Ascending aorta (tissue), 2 donors: Measurements from ENCODE around the gene MMUT. TPM values are rescaled to one million over a fixed set of nuclear protein-coding genes. Genes with fewer than 3 reads are reported as not detected.

Experiments used
- DNase-seq, 2 donors: peaks; one replicate each; pipeline ENCODE4 v3.0.0-alpha.2; 2019; ENCODE audit warnings: low spot score in 2 of 2
- H3K27ac ChIP-seq, 2 donors: fragments of 200-600 bp; sonication (generic); one replicate each; pipeline ENCODE4 v1.5.1; 2016 to 2017; ENCODE audit warnings: mild to moderate bottlenecking in 1 of 2
- H3K27me3 ChIP-seq: fragments of 200-600 bp; sonication (generic); one replicate; pipeline ENCODE4 v1.5.1; 2017
- H3K36me3 ChIP-seq, 2 donors: fragments of 200-600 bp; sonication (generic); one replicate each; pipeline ENCODE4 v1.5.1; 2016
- H3K4me1 ChIP-seq, 2 donors: fragments of 200-600 bp; sonication (generic); one replicate each; pipeline ENCODE4 v1.5.1; 2016 to 2017; ENCODE audit warnings: mild to moderate bottlenecking in 1 of 2
- H3K4me3 ChIP-seq, 2 donors: fragments of 200-600 bp; sonication (generic); one replicate each; pipeline ENCODE4 v1.5.1; 2016 to 2017; ENCODE audit warnings: mild to moderate bottlenecking in 1 of 2
- H3K9me3 ChIP-seq, 2 donors: fragments of 200-600 bp; sonication (generic); one replicate each; pipeline ENCODE4 v1.5.1; 2016
- intact Hi-C: fragments of 100-400 bp; cut with DNase I; formaldehyde crosslinking; loops from one replicate; pipeline ENCODE4 v1.15.1; 2023
- total RNA-seq: library from RNA; depleted of rRNA; stranded (reverse); fragments of >200 nt; gene quantifications from one replicate; pipeline ENCODE4 v1.1.0, GENCODE V29; 2016
- TF ChIP-seq, protein P1 (sequence below), 3 experiments: fragments of 200-600 bp in 2 of 3; fragments of 450-650 bp in 1 of 3; sonication (generic) in 2 of 3; IDR thresholded peaks; one replicate each; pipeline ENCODE4 v1.5.1; 2016 to 2019; ENCODE audit warnings: antibody characterized with exemption in 3 of 3, mild to moderate bottlenecking in 1 of 3, moderate library complexity in 1 of 3

Gene MMUT
- total RNA-seq: 8.7 TPM

DNA sequence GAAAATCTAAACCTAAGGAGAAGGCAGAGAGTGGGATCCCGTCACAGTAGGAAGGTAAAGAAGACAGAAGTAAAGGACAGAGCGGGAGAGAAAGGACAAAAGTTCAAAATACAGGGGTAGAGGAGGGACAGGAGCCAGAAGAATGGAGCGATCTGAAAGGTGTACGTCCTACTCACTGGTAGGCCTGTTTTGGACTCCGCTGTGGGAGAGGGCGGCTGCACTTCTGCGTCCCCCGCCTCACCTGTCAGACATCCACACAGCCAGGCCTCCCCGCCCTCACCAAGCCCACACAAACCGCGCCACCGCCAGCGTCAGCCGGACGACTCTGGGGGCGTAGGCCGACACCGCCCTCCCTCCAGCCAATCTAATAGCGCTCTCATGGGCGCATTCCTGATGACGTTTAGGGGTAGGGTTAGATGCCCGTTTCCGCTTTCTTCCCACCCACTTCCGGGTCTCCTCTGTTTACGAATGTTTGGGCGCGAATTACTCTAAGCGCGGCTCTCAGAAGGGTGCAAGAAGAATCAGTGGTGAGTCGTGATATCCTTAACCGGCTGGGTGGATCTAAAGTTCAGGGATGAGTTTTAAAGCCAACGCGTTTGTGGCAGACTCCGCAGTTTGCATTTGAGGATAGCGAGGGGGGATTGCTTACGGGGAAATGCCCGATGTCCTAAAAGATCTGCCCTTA lies at the start of gene MMUT, which contains the start of gene CENPQ:
Gene MMUT, minus strand, starts transcription at position 327 of the 685 bp plus-strand sequence. CDS start 3,787 bp downstream, outside the sequence.
Gene CENPQ, plus strand, starts transcription at position 444 of the 685 bp plus-strand sequence. CDS start 6,807 bp downstream, outside the sequence.
- H3K36me3 ChIP-seq: no peaks in the 10 kb centered on the region
- intact Hi-C loops: loop anchor here (2.0 kb wide), 1 partner anchor 1986 kb away; the partner anchor contains the start of gene CD2AP
- TF ChIP-seq, protein P1, sequence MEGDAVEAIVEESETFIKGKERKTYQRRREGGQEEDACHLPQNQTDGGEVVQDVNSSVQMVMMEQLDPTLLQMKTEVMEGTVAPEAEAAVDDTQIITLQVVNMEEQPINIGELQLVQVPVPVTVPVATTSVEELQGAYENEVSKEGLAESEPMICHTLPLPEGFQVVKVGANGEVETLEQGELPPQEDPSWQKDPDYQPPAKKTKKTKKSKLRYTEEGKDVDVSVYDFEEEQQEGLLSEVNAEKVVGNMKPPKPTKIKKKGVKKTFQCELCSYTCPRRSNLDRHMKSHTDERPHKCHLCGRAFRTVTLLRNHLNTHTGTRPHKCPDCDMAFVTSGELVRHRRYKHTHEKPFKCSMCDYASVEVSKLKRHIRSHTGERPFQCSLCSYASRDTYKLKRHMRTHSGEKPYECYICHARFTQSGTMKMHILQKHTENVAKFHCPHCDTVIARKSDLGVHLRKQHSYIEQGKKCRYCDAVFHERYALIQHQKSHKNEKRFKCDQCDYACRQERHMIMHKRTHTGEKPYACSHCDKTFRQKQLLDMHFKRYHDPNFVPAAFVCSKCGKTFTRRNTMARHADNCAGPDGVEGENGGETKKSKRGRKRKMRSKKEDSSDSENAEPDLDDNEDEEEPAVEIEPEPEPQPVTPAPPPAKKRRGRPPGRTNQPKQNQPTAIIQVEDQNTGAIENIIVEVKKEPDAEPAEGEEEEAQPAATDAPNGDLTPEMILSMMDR (IDR thresholded peaks at IDR 0.05): no peak
- peak within 1 kb of the TSS; percentile 79 to 87 for H3K4me3 ChIP-seq
- H3K27me3 ChIP-seq: no peaks in the 10 kb centered on the region
- H3K4me1 ChIP-seq: peaks cover 0 to 24% of the 10 kb centered on the region in 2 donors
- DNase-seq: peak; percentile 85 to 97
- H3K9me3 ChIP-seq: no peaks in the 10 kb centered on the region
- peak within 1 kb of the TSS; percentile 88 to 93 for H3K27ac ChIP-seq

GRCh38 chr6:49509342-49509741 lies 46.3 kb upstream of the MMUT start:
- no peaks in the 10 kb centered on the region for H3K36me3 ChIP-seq
- no peak for DNase-seq

GRCh38 chr6:49506569-49507111 lies 43.6 kb upstream of the MMUT start:
- intact Hi-C loops: no loop called here
- Histone ChIP-seq H3K27me3 (no peaks in the 10 kb centered on the region), H3K27ac (no peak overlapping the region), H3K4me1 (no peaks in the 10 kb centered on the region), H3K36me3 (no peaks in the 10 kb centered on the region), H3K9me3 (no peaks in the 10 kb centered on the region), H3K4me3 (no peak overlapping the region)
- TF ChIP-seq, protein P1 (IDR thresholded peaks at IDR 0.05): no peak
- no peak for DNase-seq

More at GRCh38 chr6:49509342-49509741, 46.3 kb upstream of the MMUT start:
- Histone ChIP-seq H3K4me1 (no peaks in the 10 kb centered on the region), H3K9me3 (no peaks in the 10 kb centered on the region), H3K27me3 (no peaks in the 10 kb centered on the region), H3K27ac (no peak overlapping the region), H3K4me3 (no peak overlapping the region)
- TF ChIP-seq, protein P1 (IDR thresholded peaks at IDR 0.05): no peak
- intact Hi-C loops: no loop called here

DNA sequence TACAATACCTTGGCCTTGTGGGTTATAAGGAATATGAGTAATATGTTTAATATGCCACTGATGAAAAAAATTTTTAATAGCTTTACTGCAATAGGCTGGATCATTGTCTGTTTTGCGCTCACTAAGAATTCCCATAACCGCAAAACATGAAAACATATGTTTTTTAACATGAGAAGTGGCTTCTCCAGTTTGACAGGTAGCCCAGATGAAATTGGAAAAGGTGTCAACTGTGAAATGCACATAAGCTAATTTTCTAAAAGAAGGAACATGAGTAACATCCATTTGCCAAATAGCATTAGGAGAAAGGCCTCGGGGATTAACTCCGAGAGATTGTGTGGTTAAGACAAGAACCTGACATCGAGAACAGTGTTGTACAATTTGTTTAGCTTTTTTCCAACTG lies 41.6 kb upstream of the MMUT start:
- TF ChIP-seq, protein P1 (IDR thresholded peaks at IDR 0.05): no peak
- Histone ChIP-seq H3K4me3 (no peak overlapping the region), H3K36me3 (no peaks in the 10 kb centered on the region), H3K27me3 (no peaks in the 10 kb centered on the region), H3K27ac (no peak overlapping the region), H3K4me1 (no peaks in the 10 kb centered on the region), H3K9me3 (no peaks in the 10 kb centered on the region)
- no peak for DNase-seq
- intact Hi-C loops: no loop called here

DNA sequence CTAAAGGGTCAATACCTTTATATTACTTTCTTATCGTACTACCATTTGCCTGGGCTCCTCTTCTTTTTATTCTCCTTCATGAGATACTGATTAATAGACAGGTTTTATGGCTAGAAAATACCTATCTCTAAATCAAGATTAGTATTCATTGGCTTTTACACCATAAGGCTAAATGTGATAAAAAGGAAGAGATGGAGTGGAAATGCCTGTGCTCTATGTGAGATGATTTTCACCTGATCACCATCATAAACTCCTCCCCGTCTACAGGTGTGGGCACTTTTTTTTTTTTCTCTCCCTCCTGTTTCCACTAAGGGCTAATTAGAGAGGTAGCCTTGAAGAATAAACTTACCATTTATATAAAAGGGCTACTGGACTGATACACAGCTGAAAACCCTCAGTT lies 36.6 kb upstream of the MMUT start, which contains the start of gene GLYATL3:
Gene GLYATL3, plus strand, starts transcription at position 301 of the 400 bp plus-strand sequence. CDS start 12,068 bp downstream, outside the sequence.
- intact Hi-C loops: no loop called here
- Histone ChIP-seq H3K4me1 (no peaks in the 10 kb centered on the region), H3K4me3 (no peak within 1 kb of the TSS), H3K36me3 (no peaks in the 10 kb centered on the region), H3K27ac (no peak within 1 kb of the TSS), H3K27me3 (no peaks in the 10 kb centered on the region), H3K9me3 (no peaks in the 10 kb centered on the region)
- TF ChIP-seq, protein P1 (IDR thresholded peaks at IDR 0.05): no peak
- no peak for DNase-seq
